GM23248 (cell line): ENCODE measurements around the gene C2orf49. TPM values are rescaled to one million over a fixed set of nuclear protein-coding genes. Genes with fewer than 3 reads are reported as not detected.

ENCODE experiments used
- DNase-seq: peaks from one replicate; pipeline ENCODE4 v3.0.0-alpha.2; 2015
- H2AFZ ChIP-seq: fragments of 200-600 bp; sonication (generic); 2 replicates; pipeline ENCODE4 v1.6.1; 2016; ENCODE audit warnings: antibody characterized with exemption
- H3F3A ChIP-seq: fragments of 200-600 bp; sonication (generic); 2 replicates; pipeline ENCODE4 v1.6.1; 2016; ENCODE audit warnings: mild to moderate bottlenecking, antibody characterized with exemption, mixed run types; ENCODE audit not compliant: insufficient read depth
- H3K27ac ChIP-seq: fragments of 200-600 bp; sonication (generic); 2 replicates; pipeline ENCODE4 v1.5.1; 2016; ENCODE audit warnings: mild to moderate bottlenecking
- H3K27me3 ChIP-seq: fragments of 200-600 bp; sonication (generic); replicated peaks from 2 replicates; pipeline ENCODE4 v1.6.1; 2016; ENCODE audit warnings: mild to moderate bottlenecking; ENCODE audit not compliant: insufficient read depth
- H3K36me3 ChIP-seq: fragments of 200-600 bp; sonication (generic); 2 replicates; pipeline ENCODE4 v1.6.1; 2016; ENCODE audit warnings: low read depth, mild to moderate bottlenecking
- H3K4me1 ChIP-seq: fragments of 200-600 bp; sonication (generic); 2 replicates; pipeline ENCODE4 v1.6.1; 2016; ENCODE audit warnings: mild to moderate bottlenecking; ENCODE audit not compliant: insufficient read depth
- H3K4me2 ChIP-seq: fragments of 200-600 bp; sonication (generic); one replicate; pipeline ENCODE4 v1.6.1; 2016; ENCODE audit warnings: mild to moderate bottlenecking; ENCODE audit not compliant: unreplicated experiment
- H3K4me3 ChIP-seq: fragments of 200-600 bp; sonication (generic); 2 replicates; pipeline ENCODE4 v1.5.1; 2016; ENCODE audit warnings: mild to moderate bottlenecking
- H3K79me2 ChIP-seq: fragments of 200-600 bp; sonication (generic); 2 replicates; pipeline ENCODE4 v1.6.1; 2016; ENCODE audit warnings: mild to moderate bottlenecking; ENCODE audit not compliant: insufficient read depth
- H3K9ac ChIP-seq: fragments of 200-600 bp; sonication (generic); 2 replicates; pipeline ENCODE4 v1.6.1; 2016; ENCODE audit warnings: mild to moderate bottlenecking
- H3K9me2 ChIP-seq: fragments of 200-600 bp; sonication (generic); 2 replicates; pipeline ENCODE4 v1.6.1; 2016; ENCODE audit warnings: mixed run types, mild to moderate bottlenecking, moderate library complexity; ENCODE audit not compliant: insufficient read depth
- H3K9me3 ChIP-seq: fragments of 200-600 bp; sonication (generic); one replicate; pipeline ENCODE4 v1.6.1; 2017; ENCODE audit warnings: low read depth
- H4K20me1 ChIP-seq: fragments of 200-600 bp; sonication (generic); 2 replicates; pipeline ENCODE4 v1.6.0; 2016; ENCODE audit not compliant: insufficient read depth
- EZH2 ChIP-seq: fragments of 200-600 bp; sonication (generic); IDR thresholded peaks from 2 replicates; pipeline ENCODE4 v1.6.1; 2018; ENCODE audit warnings: antibody characterized with exemption, mild to moderate bottlenecking; ENCODE audit not compliant: insufficient read depth, poor library complexity, severe bottlenecking
- EZH2phosphoT487 ChIP-seq: fragments of 200-600 bp; sonication (generic); IDR thresholded peaks from 2 replicates; pipeline ENCODE4 v1.6.1; 2018; ENCODE audit warnings: antibody characterized with exemption, moderate library complexity, mild to moderate bottlenecking, low read depth; ENCODE audit not compliant: insufficient read depth
- WGBS, 2 experiments: methylation state at CpG; one replicate each; pipeline ENCODE4 v1.1.6; 2015 to 2017; ENCODE audit warnings: low lambda C conversion rate in 2 of 2, low coverage in 1 of 2; ENCODE audit errors: missing lambda C conversion rate in 2 of 2; 5-methylcytosine and 5-hydroxymethylcytosine counted together
- in situ Hi-C: fragments of 300-500 bp; cut with MboI; formaldehyde crosslinking; loops from 2 replicates; pipeline ENCODE4 v1.15.0; 2020
- polyA plus RNA-seq: library from polyadenylated mRNA; unstranded; fragments of >200 nt; fragmentation: Nextera tagmentation; extraction: Ambion mirVana; gene quantifications from 2 replicates; pipeline ENCODE4 v1.2.1, GENCODE V29; 2016
- total RNA-seq: library from RNA; depleted of rRNA; stranded (reverse); fragments of >200 nt; shearing (Covaris generic); gene quantifications from 2 replicates; pipeline ENCODE4 v1.2.3, GENCODE V29; 2014

The C2orf49 gene
- total and polyA plus RNA-seq, 2 experiments from 2014 or later: 9.0 to 13.6 TPM

- H3K9me2 ChIP-seq: no peaks in the 10 kb centered on the region
- no peak overlapping the region for H2AFZ ChIP-seq
- H3K27me3 ChIP-seq: no peaks in the 10 kb centered on the region
- H3K36me3 ChIP-seq: no peaks in the 10 kb centered on the region
- H3K9me3 ChIP-seq: no peaks in the 10 kb centered on the region
- no peak overlapping the region for H3K27ac ChIP-seq
- in situ Hi-C loops: no loop called here
- no peak for DNase-seq
- H3K4me3 ChIP-seq: no peak overlapping the region
- H4K20me1 ChIP-seq: no peaks in the 10 kb centered on the region; the same call in 1 of the 2 replicates
- H3K9ac ChIP-seq: no peak overlapping the region
- no peak overlapping the region for H3K4me2 ChIP-seq
- H3K4me1 ChIP-seq: no peaks in the 10 kb centered on the region
- peaks cover 52% of the 10 kb centered on the region for H3K79me2 ChIP-seq
- TF ChIP-seq EZH2 (no peak), EZH2phosphoT487 (no peak)
- no peaks in the 10 kb centered on the region for H3F3A ChIP-seq
Observed at GRCh38 chr2:105313877-105314276, 23.5 kb upstream of the C2orf49 start.

DNA sequence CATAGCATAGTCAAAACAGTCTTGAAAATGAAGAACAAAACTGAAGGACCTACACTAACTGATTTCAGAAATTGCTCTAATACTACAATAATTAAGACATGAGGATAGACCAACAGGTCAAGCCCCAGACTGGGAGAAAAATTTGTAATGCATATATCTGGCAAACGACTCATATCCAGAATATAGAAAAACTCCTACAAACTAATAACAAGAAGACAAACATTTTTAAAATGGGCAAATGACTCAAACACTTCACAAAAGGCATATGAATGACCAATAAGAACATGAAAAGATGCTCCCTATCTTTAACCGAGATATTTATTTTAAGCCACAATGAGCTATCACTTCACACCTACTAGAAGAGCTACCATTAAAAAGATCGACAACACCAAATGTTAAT lies 22.0 kb upstream of the C2orf49 start:
- Histone ChIP-seq H4K20me1 (no peaks in the 10 kb centered on the region; the same call in 1 of the 2 replicates), H3K4me2 (no peak overlapping the region), H3K4me3 (no peak overlapping the region), H3K9me3 (no peaks in the 10 kb centered on the region), H3K4me1 (no peaks in the 10 kb centered on the region), H3K9ac (no peak overlapping the region), H3F3A (no peaks in the 10 kb centered on the region), H3K36me3 (no peaks in the 10 kb centered on the region), H3K27me3 (no peaks in the 10 kb centered on the region), H3K27ac (no peak overlapping the region), H3K9me2 (no peaks in the 10 kb centered on the region), H2AFZ (no peak overlapping the region), H3K79me2 (peaks cover 60% of the 10 kb centered on the region)
- TF ChIP-seq EZH2 (no peak), EZH2phosphoT487 (no peak)
- in situ Hi-C loops: no loop called here
- WGBS, 2 experiments: 75 to 87% methylated on average over 3 of the region's 3 CpGs
- no peak for DNase-seq

DNA sequence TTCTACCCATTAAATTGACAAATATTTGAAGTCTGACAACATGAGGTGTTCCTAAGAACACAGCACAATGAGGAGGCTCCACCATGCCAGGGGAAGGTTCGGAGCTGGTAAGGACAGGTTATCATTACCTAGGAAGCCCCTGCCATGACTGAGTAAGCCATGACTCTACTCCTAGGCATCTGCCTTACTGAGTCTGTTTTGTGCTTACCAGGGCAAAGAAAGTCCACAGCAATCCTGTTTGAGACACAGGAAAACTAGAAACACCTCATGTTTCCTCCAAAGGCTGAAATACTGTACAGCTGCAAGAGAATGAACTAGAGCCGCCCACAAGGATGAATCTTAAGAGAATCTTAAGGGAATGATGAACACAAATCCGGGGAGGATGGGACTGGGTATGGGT lies 19.4 kb upstream of the C2orf49 start:
- Histone ChIP-seq H3K79me2 (peaks cover 65% of the 10 kb centered on the region), H3K9me3 (no peaks in the 10 kb centered on the region), H4K20me1 (no peaks in the 10 kb centered on the region), H3K9me2 (no peaks in the 10 kb centered on the region), H2AFZ (no peak overlapping the region), H3K36me3 (no peaks in the 10 kb centered on the region), H3K9ac (no peak overlapping the region), H3F3A (no peaks in the 10 kb centered on the region), H3K4me1 (0 out of 2 replicates have a peak, but pooled peaks cover 5% of the 10 kb centered on the region), H3K4me3 (no peak overlapping the region), H3K27ac (no peak overlapping the region), H3K27me3 (no peaks in the 10 kb centered on the region), H3K4me2 (no peak overlapping the region)
- WGBS, 2 experiments: 95 to 97% methylated on average over 3 of the region's 3 CpGs
- in situ Hi-C loops: no loop called here
- no peak for TF ChIP-seq EZH2phosphoT487
- TF ChIP-seq EZH2: no peak
- DNase-seq: no peak

DNA sequence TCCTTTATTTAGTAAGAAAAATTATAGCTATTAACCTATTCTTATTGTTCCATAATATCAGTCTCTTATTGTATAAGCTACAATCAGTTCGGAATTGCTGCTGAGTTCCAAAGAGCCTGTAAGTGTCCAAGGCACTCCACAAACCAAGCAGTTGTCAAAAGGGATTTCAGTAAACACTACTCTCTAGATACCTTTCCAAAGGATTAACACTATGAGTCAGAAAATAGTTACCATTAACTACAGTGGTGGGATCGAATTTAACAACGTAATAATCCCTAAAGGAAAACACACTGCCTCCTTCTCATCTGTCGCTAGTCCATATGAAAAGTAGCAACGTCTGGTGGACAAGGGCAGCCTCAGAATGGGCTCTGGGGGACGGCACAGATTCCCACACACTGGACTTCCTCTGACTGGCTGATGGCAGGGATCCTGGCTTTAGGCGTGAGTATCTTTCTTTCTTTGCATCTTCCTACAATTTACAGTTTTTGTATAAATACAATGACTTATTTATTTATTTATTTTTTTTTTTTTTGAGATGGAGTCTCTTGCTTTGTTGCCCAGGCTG lies 16.6 kb upstream of the C2orf49 start:
- Histone ChIP-seq H3K36me3 (no peaks in the 10 kb centered on the region), H3K9ac (no peak overlapping the region), H3F3A (0 out of 2 replicates have a peak, but pooled peaks cover 8% of the 10 kb centered on the region), H2AFZ (no peak overlapping the region), H3K79me2 (peaks cover 67% of the 10 kb centered on the region), H3K4me2 (no peak overlapping the region), H3K27ac (no peak overlapping the region), H3K9me3 (no peaks in the 10 kb centered on the region), H4K20me1 (no peaks in the 10 kb centered on the region), H3K4me3 (no peak overlapping the region), H3K9me2 (no peaks in the 10 kb centered on the region), H3K27me3 (no peaks in the 10 kb centered on the region), H3K4me1 (peaks cover 20% of the 10 kb centered on the region)
- no peak for TF ChIP-seq EZH2phosphoT487
- in situ Hi-C loops: no loop called here
- 78 to 84% methylated on average over 7 of the region's 7 CpGs for WGBS, 2 experiments
- DNase-seq: no peak
